HUES6 (cell line): ENCODE data around the gene SRSF2.

Experiments
- H3K27ac ChIP-seq: 2 replicates; pipeline ENCODE4 v1.7.0; 2013; ENCODE audit warnings: low read depth, mild to moderate bottlenecking, low read length, inconsistent platforms
- H3K27me3 ChIP-seq: 2 replicates; pipeline ENCODE4 v1.6.1; 2013; ENCODE audit warnings: low read length; ENCODE audit not compliant: control insufficient read depth, insufficient read depth
- H3K36me3 ChIP-seq: 2 replicates; pipeline ENCODE4 v1.6.1; 2013; ENCODE audit warnings: low read length; ENCODE audit not compliant: control insufficient read depth, insufficient read depth
- H3K4me1 ChIP-seq: 2 replicates; pipeline ENCODE4 v1.6.1; 2013; ENCODE audit warnings: low read length; ENCODE audit not compliant: control insufficient read depth, insufficient read depth
- H3K4me3 ChIP-seq: 2 replicates; pipeline ENCODE4 v1.5.1; 2013; ENCODE audit warnings: low read depth, low read length
- H3K9ac ChIP-seq: one replicate; pipeline ENCODE4 v1.6.1; 2013; ENCODE audit warnings: mild to moderate bottlenecking, low read length
- H3K9me3 ChIP-seq: 2 replicates; pipeline ENCODE4 v1.6.1; 2013; ENCODE audit warnings: low read depth, low read length; ENCODE audit not compliant: control insufficient read depth, insufficient read depth

Gene SRSF2, protein sequence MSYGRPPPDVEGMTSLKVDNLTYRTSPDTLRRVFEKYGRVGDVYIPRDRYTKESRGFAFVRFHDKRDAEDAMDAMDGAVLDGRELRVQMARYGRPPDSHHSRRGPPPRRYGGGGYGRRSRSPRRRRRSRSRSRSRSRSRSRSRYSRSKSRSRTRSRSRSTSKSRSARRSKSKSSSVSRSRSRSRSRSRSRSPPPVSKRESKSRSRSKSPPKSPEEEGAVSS

GRCh38 chr17:76737082-76737675, at the start of gene SRSF2:
Gene SRSF2 (minus strand): TSS chr17:76737331. CDS start chr17:76737160, 171 bp downstream.
- Histone ChIP-seq H3K4me3 (peak within 1 kb of the TSS; percentile 98), H3K4me1 (peaks cover 16% of the 10 kb centered on the region), H3K36me3 (peaks cover 49% of the 10 kb centered on the region), H3K27ac (peak within 1 kb of the TSS; percentile 99), H3K9ac (peak within 1 kb of the TSS; percentile 100), H3K27me3 (no peaks in the 10 kb centered on the region), H3K9me3 (no peaks in the 10 kb centered on the region)

DNA sequence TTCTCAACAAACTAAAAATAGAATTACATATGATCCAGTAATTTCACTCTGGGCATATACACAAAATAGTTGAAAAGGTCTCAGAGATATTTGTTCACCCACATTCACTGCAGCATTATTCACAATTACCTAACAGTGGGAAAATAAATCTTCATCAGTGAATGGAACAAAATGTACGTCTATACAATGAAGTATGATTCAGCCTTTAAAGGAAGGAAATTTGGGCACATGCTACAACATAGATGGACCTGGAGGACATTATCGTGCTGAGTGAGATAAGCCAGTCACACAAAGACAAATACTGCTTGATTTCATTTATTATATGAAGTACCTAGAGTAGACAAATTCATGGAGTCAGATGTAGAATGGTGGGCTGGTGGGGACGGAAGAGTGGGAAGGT, 47.8 kb upstream of the SRSF2 start:
- Histone ChIP-seq H3K27ac (no peak overlapping the region), H3K9ac (no peak overlapping the region), H3K9me3 (no peaks in the 10 kb centered on the region), H3K27me3 (no peaks in the 10 kb centered on the region), H3K4me3 (no peak overlapping the region), H3K4me1 (no peaks in the 10 kb centered on the region; the same call in 1 of the 2 replicates), H3K36me3 (no peaks in the 10 kb centered on the region)

DNA sequence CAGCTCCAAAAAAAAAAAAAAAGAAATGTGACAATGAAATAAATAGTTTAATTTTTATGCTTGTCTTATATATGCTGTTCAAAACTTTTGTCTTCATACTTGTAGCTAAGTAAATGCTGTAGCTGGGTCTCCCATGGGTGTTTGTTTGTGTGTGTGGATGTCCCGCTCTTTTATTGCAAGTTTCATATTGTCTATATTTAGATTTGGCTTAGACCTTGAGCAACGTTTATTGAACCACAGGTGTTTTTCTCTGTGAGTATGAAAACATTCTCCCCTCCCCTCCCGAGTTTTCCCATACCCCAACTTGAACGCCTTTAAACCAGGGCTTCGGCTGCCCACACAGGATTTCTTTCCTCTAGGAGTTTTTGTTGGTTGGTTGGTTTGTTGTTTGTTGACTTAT, 46.0 kb upstream of the SRSF2 start:
- H3K9me3 ChIP-seq, result no peaks in the 10 kb centered on the region

DNA sequence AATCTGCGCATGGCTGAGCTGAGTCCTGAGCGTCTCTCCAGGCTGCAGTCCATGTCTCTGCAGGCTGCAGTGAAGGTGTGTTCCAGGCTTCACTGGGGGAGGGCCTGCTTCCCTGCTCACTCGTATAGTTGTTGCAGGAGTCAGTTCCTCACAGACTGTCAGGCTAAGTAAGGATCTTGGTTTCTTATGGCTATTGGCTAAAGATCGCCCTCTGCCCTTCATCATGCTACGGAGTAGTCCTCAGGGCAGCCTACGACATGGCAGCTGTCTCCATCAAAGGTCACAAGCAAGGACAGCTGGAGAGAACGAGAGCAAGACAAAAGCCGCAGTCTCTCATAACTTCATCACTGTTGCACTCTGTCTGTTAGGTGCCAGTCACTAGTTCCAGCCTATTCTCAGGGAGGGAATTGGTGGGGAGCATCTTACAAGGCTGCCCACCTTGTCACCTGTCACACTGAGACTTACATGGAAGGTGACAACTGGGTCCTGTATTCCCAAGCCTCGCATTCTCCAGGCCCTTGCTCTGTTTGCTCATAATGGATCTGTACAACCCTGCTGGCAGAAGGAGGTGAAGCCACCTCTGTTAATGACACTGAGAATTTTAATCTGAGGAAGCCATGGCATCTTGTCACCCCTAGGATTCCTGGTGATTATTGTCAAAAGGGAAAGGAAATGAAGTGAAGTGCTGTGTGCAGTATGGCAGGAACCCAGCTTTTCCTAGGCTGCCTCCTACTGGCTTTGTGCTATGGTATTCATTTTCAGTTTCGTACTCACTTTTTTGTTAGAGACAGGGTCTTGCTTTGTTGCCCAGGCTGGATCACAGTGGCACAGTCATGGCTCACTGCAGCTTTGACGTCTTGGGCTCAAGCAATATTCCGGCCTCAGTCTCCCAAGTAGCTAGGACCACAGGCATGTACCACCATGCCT, 44.2 kb upstream of the SRSF2 start:
- Histone ChIP-seq H3K27ac (no peak overlapping the region), H3K9ac (no peak overlapping the region), H3K9me3 (no peaks in the 10 kb centered on the region), H3K4me1 (no peaks in the 10 kb centered on the region; the same call in 1 of the 2 replicates), H3K4me3 (no peak overlapping the region), H3K27me3 (no peaks in the 10 kb centered on the region), H3K36me3 (peaks cover 6% of the 10 kb centered on the region; the same call in 1 of the 2 replicates)

More for the DNA sequence above, 46.0 kb upstream of the SRSF2 start:
- no peaks in the 10 kb centered on the region for H3K27me3 ChIP-seq
- H3K4me1 ChIP-seq, result no peaks in the 10 kb centered on the region; the same call in 1 of the 2 replicates
- H3K27ac ChIP-seq, result no peak overlapping the region
- H3K4me3 ChIP-seq, result no peak overlapping the region
- peaks cover 3% of the 10 kb centered on the region; the same call in 1 of the 2 replicates for H3K36me3 ChIP-seq
- no peak overlapping the region for H3K9ac ChIP-seq

- Histone ChIP-seq H3K9ac (no peak overlapping the region), H3K4me1 (no peaks in the 10 kb centered on the region), H3K27ac (no peak overlapping the region), H3K27me3 (no peaks in the 10 kb centered on the region), H3K4me3 (no peak overlapping the region), H3K9me3 (no peaks in the 10 kb centered on the region), H3K36me3 (peaks cover 29% of the 10 kb centered on the region)
These were observed 38.0 kb upstream of the SRSF2 start for GRCh38 chr17:76775021-76775600.

DNA sequence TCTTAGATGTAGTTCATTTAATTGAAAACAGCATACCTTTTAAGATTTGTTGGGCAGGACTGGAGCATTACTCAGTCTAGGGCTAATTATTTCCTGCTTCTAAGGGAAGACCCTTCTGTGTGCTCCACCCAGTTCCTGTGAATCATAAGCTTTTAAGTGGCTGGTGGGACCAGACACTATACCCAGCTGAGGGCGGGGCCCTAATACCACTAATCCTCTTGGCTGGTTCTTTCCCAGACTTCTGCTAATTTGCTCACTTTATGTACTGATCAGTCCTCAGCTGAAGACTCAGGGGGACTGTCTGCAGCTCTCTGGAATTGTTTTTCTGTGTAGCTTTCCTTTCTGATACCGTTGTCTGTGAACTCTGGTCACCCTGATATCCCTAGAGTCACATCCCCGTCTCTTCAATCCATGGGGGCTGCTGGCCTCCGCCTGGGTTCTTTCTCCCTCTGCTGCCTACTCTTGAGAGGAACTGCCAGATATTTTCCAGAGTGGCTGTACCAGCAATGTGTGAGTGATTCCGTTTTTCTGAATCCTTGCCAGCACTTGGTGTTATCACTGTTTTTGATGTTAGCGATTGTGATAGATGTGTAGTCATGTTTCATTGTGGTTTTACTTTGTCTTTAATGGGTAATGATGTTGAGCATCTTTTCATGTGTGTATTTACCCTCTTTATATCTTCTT, 35.9 kb upstream of the SRSF2 start:
- Histone ChIP-seq H3K9ac (no peak overlapping the region), H3K27me3 (no peaks in the 10 kb centered on the region), H3K27ac (no peak overlapping the region), H3K36me3 (peaks cover 31% of the 10 kb centered on the region), H3K4me3 (no peak overlapping the region), H3K4me1 (no peaks in the 10 kb centered on the region), H3K9me3 (no peaks in the 10 kb centered on the region)

DNA sequence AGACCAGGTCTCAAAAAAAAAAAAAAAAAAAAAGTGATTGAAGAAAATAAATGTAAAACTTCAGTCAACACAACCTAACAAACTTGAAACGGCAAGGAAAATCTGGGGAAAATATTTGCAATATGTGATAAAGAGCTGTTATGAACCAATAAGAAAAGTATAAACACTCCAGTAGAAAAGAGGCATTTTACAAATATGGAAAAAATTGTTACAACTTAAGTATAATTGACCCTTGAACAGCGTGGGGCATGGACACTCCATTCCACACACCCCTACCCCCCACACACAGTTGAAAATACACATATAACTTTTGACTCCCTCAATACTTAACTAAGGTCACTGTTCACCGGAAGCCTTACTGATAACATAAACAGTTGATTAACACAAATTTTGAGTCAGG, 21.4 kb upstream of the SRSF2 start:
- peaks cover 4% of the 10 kb centered on the region; the same call in 1 of the 2 replicates for H3K4me1 ChIP-seq
- H3K27me3 ChIP-seq, result no peaks in the 10 kb centered on the region
- H3K27ac ChIP-seq, result no peak overlapping the region
- H3K9me3 ChIP-seq, result no peaks in the 10 kb centered on the region
- H3K4me3 ChIP-seq, result no peak overlapping the region
- no peak overlapping the region for H3K9ac ChIP-seq
- H3K36me3 ChIP-seq, result peaks cover 25% of the 10 kb centered on the region

GRCh38 chr17:76757256-76757655, 20.1 kb upstream of the SRSF2 start:
- Histone ChIP-seq H3K9me3 (no peaks in the 10 kb centered on the region), H3K27me3 (no peaks in the 10 kb centered on the region), H3K4me1 (no peaks in the 10 kb centered on the region), H3K9ac (no peak overlapping the region), H3K4me3 (no peak overlapping the region), H3K27ac (no peak overlapping the region), H3K36me3 (peaks cover 25% of the 10 kb centered on the region)

DNA sequence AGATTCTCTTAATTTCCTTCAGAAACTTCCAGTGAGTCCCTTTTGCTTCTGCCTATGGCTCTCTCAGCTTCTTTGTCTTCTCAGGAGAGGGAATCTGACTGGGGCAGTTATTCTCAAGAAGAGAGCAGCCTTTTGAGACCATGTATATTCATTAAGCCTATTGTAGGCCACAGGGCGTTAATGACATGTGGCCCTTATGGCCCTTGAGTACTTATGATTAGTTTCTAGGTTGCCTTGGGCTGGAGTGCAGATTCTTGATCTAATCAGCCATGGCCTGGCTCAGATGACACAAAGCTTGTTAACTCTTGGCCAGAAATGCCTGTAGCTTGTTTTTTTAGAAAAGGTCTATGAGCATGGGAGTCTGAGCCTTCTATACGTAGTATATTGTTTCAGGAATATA, 18.2 kb upstream of the SRSF2 start:
- H3K9ac ChIP-seq, result no peak overlapping the region
- no peaks in the 10 kb centered on the region for H3K4me1 ChIP-seq

DNA sequence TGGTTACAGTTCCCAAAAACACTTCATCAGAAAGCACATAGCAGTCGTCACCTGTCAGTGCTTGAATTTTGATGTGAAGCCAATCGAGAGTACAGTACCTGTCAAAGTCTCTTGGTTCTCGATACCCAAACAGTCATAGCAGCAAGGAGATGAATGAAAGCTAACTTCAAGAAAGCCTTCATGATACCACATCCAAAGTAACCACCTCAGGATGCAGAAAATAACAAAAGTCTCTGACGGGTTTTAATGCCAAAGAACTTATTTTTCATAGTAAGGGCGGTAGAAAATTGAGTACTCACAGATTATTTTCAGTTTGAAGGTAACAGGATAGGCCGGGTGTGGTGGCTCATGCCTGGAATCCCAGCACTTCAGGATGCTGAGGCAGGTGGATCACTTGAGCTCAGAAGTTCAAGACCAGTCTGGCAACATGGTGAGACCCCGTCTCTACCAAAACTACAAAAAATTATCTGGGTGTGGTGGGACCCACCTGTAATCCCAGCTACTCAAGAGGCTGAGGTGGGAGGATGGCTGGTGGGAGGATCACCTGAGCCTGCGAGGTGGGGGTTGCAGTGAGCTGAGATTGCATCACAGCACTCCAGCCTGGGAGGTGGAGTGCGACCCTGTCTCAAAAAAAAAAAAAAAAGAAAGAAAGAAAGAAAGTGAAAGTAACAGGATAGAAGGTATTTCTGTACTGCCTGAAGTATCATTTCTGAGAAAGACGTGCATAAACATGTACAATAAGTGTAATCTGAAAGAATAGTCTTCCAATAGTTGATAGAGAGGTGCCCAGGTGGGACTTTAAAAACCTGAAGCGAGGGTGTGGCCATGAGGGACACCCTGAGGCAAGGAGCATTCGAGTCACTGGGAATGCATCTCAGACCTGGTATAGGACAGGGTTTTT, 16.2 kb upstream of the SRSF2 start:
- H3K4me1 ChIP-seq, result no peaks in the 10 kb centered on the region
- H3K4me3 ChIP-seq, result no peak overlapping the region
- H3K27me3 ChIP-seq, result no peaks in the 10 kb centered on the region
- no peak overlapping the region for H3K9ac ChIP-seq
- peaks cover 20% of the 10 kb centered on the region for H3K36me3 ChIP-seq
- no peaks in the 10 kb centered on the region for H3K9me3 ChIP-seq
- no peak overlapping the region for H3K27ac ChIP-seq

More for the DNA sequence above, 18.2 kb upstream of the SRSF2 start:
- Histone ChIP-seq H3K36me3 (peaks cover 25% of the 10 kb centered on the region), H3K27me3 (no peaks in the 10 kb centered on the region), H3K9me3 (no peaks in the 10 kb centered on the region), H3K4me3 (no peak overlapping the region), H3K27ac (no peak overlapping the region)
